Measurements from ENCODE around the gene FKBP8. TPM values are rescaled to one million over a fixed set of nuclear protein-coding genes. Genes with fewer than 3 reads are reported as not detected.
"Not testable (repeated sequence)": the region's sequence is repeated elsewhere in the genome, so short reads cannot be mapped to it uniquely, and the experiment has no call there.

Gene FKBP8
- polyA plus RNA-seq (2013, experiment 1 of 4) = 301 TPM
- 303 TPM for polyA plus RNA-seq (2013, experiment 2 of 4)
- polyA plus RNA-seq (2013, experiment 3 of 4) = 205 TPM
- polyA plus RNA-seq (2013, experiment 4 of 4) = 220 TPM

DNA sequence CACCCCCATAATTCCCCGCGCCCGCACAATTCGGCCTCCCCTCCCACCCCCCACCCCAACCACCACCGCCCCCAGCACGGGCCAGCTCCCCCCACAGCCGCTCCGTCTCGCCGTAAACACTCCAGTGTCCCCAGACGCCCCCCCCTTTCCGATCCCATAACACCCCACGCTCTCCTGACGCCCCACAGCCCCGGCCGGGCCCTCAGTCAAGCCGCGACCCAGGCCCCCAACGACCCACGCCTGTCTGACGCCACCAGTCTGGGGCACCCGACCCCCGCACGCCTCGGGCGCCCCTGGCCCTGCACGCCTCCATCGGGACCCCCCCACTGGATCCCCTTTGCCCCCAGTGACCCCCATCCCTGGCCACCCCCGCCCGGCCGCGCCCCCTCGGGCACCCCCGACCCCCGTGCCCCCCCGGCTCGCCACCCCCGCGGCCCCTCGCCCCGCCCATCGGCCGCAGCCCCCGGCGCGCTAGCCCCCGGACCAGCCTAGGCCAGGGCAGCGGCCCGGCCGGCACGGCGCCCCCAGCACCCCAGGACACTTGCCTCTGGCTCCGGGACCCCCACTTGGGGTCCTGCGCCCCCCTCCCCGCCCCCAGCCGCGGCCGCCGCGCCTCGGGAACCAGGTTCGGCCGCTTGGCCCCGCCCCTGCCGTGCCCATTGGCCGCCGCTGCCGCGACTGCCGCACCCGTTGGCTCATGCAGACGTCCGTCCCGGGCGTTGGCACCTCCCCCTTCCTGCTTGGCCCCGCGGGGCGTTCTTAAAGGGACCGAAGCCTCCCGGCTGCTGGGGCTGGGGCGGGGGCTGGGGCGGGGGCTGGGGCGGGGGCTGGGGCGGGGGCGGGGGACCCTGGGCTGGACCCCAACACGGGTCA, at the start of gene FKBP8:
Gene FKBP8, minus strand, starts transcription at position 633 of the 873 bp plus-strand sequence. CDS start 1,603 bp downstream, outside the sequence.
- Histone ChIP-seq H3K9me3 (ENCODE audit: control insufficient read depth, low read length) (no peaks in the 10 kb centered on the region), H3K27ac (ENCODE audit: insufficient read depth, low read depth, low read length, poor library complexity, severe bottlenecking) (no peak within 1 kb of the TSS), H3K4me3 (ENCODE audit: insufficient read depth, low read depth, low read length) (peak within 1 kb of the TSS; percentile 47), H3K36me3 (ENCODE audit: control insufficient read depth, insufficient read depth, low read length) (peaks cover 22% of the 10 kb centered on the region), H3K4me1 (ENCODE audit: control insufficient read depth, insufficient read depth, low read length) (no peaks in the 10 kb centered on the region), H3K27me3 (ENCODE audit: control insufficient read depth, insufficient read depth, low read length, poor library complexity, severe bottlenecking) (no peaks in the 10 kb centered on the region)
- WGBS, 2 experiments = 0% methylated on average over 81 of the region's 86 CpGs

DNA sequence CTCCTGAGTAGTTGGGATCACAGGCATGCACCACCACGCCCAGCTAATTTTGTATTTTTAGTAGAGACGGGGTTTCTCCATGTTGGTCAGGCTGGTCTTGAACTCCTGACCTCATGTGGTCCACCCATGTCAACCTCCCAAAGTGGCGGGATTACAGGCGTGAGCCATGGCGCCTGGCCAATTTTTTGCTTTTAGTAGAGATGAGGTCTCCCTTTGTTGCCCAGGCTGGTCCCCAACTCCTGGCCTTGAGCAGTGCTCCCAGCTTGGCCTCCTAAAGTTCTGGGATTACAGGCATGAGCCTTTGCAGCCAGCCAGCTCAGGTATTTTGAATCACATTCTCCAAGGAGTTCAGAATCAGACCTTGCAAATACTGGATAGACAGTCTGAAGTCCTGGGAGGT, 49.4 kb upstream of the FKBP8 start:
- H3K4me3 ChIP-seq (ENCODE audit: insufficient read depth, low read depth, low read length); H3K36me3 ChIP-seq (ENCODE audit: control insufficient read depth, insufficient read depth, low read length); H3K27ac ChIP-seq (ENCODE audit: insufficient read depth, low read depth, low read length, poor library complexity, severe bottlenecking); H3K9me3 ChIP-seq (ENCODE audit: control insufficient read depth, low read length): not testable (repeated sequence)
- WGBS, 2 experiments = 86 to 91% methylated on average over 5 of the region's 5 CpGs
- peaks cover 13% of the 10 kb centered on the region for H3K4me1 ChIP-seq (ENCODE audit: control insufficient read depth, insufficient read depth, low read length)
- H3K27me3 ChIP-seq (ENCODE audit: control insufficient read depth, insufficient read depth, low read length, poor library complexity, severe bottlenecking) = peaks cover 25% of the 10 kb centered on the region

GRCh38 chr19:18591735-18592385, 48.5 kb upstream of the FKBP8 start:
- Histone ChIP-seq H3K27ac (ENCODE audit: insufficient read depth, low read depth, low read length, poor library complexity, severe bottlenecking) (no peak overlapping the region), H3K9me3 (ENCODE audit: control insufficient read depth, low read length) (no peaks in the 10 kb centered on the region), H3K27me3 (ENCODE audit: control insufficient read depth, insufficient read depth, low read length, poor library complexity, severe bottlenecking) (peaks cover 25% of the 10 kb centered on the region), H3K4me3 (ENCODE audit: insufficient read depth, low read depth, low read length) (no peak overlapping the region), H3K4me1 (ENCODE audit: control insufficient read depth, insufficient read depth, low read length) (peaks cover 13% of the 10 kb centered on the region), H3K36me3 (ENCODE audit: control insufficient read depth, insufficient read depth, low read length) (no peaks in the 10 kb centered on the region)
- 95 to 96% methylated on average over 22 of the region's 22 CpGs for WGBS, 2 experiments

DNA sequence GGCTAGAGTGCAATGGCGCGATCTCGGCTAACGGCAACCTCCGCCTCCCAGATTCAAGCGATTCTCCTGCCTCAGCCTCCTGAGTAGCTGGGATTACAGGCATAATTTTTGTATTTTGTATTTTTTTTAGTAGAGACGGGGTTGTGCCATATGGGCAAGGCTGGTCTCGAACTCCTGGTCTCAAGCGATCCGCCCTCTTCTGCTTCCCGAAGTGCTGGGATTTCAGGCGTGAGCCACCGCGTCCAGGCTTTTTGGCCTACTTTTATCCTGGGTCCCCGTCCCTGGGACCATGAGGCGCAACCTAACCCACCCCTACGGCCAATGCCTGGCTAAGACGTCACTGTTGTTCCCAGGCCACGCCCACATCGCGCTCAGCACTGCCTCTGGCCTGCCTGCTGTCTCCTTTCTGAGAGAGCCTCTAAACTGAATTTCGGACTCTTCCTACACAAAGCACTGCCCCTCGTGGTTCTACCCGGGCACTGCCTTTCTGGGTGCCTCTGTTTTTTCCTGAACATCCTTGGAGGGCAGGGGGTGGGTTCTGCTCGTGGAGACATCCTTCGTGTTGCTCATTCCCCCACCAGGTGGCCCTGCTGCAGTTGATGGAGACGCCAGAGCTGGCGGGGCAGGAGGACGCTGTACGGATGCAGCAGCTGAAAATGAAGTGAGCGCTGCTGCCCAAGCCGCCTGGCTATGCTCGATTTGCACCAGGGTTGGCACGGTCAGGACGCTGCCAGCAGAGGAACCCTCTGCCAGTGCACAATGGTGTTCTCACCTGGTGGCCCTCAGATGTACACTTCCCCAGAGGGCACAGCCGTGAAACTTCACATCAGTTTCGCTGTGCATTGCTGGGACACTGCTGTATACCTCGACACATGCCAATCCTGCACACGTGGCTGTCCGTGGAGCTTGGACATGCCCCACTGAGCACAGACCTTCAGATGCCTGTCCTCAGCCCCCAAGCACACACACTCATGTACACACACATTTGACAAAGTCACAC, 47.2 kb upstream of the FKBP8 start:
- Histone ChIP-seq H3K4me1 (ENCODE audit: control insufficient read depth, insufficient read depth, low read length) (peaks cover 13% of the 10 kb centered on the region), H3K27ac (ENCODE audit: insufficient read depth, low read depth, low read length, poor library complexity, severe bottlenecking) (peak overlapping the region; percentile 91), H3K27me3 (ENCODE audit: control insufficient read depth, insufficient read depth, low read length, poor library complexity, severe bottlenecking) (peaks cover 20% of the 10 kb centered on the region), H3K36me3 (ENCODE audit: control insufficient read depth, insufficient read depth, low read length) (no peaks in the 10 kb centered on the region), H3K9me3 (ENCODE audit: control insufficient read depth, low read length) (no peaks in the 10 kb centered on the region), H3K4me3 (ENCODE audit: insufficient read depth, low read depth, low read length) (peak overlapping the region; percentile 93)
- 27 to 29% methylated on average over 40 of the region's 40 CpGs for WGBS, 2 experiments

- WGBS, 2 experiments = 0% methylated on average over 52 of the region's 52 CpGs
- Histone ChIP-seq H3K36me3 (ENCODE audit: control insufficient read depth, insufficient read depth, low read length) (no peaks in the 10 kb centered on the region), H3K4me1 (ENCODE audit: control insufficient read depth, insufficient read depth, low read length) (peaks cover 5% of the 10 kb centered on the region), H3K9me3 (ENCODE audit: control insufficient read depth, low read length) (no peaks in the 10 kb centered on the region), H3K27me3 (ENCODE audit: control insufficient read depth, insufficient read depth, low read length, poor library complexity, severe bottlenecking) (peaks cover 11% of the 10 kb centered on the region), H3K27ac (ENCODE audit: insufficient read depth, low read depth, low read length, poor library complexity, severe bottlenecking) (peak overlapping the region; percentile 91), H3K4me3 (ENCODE audit: insufficient read depth, low read depth, low read length) (peak overlapping the region; percentile 93)
Measured at GRCh38 chr19:18589380-18590272, 46.3 kb upstream of the FKBP8 start.

- Histone ChIP-seq H3K27me3 (ENCODE audit: control insufficient read depth, insufficient read depth, low read length, poor library complexity, severe bottlenecking) (peaks cover 12% of the 10 kb centered on the region), H3K36me3 (ENCODE audit: control insufficient read depth, insufficient read depth, low read length) (no peaks in the 10 kb centered on the region), H3K4me1 (ENCODE audit: control insufficient read depth, insufficient read depth, low read length) (peaks cover 5% of the 10 kb centered on the region), H3K4me3 (ENCODE audit: insufficient read depth, low read depth, low read length) (peak within 1 kb of the TSS; percentile 93), H3K9me3 (ENCODE audit: control insufficient read depth, low read length) (no peaks in the 10 kb centered on the region), H3K27ac (ENCODE audit: insufficient read depth, low read depth, low read length, poor library complexity, severe bottlenecking) (peak within 1 kb of the TSS; percentile 91)
- WGBS, 2 experiments = 0 to 1% methylated on average over 72 of the region's 72 CpGs
Measured at GRCh38 chr19:18588611-18589379, 45.4 kb upstream of the FKBP8 start, which contains the start of gene REX1BD. TSS of gene REX1BD (plus strand) at chr19:18588798. CDS start at chr19:18588802, 4 bp downstream.

DNA sequence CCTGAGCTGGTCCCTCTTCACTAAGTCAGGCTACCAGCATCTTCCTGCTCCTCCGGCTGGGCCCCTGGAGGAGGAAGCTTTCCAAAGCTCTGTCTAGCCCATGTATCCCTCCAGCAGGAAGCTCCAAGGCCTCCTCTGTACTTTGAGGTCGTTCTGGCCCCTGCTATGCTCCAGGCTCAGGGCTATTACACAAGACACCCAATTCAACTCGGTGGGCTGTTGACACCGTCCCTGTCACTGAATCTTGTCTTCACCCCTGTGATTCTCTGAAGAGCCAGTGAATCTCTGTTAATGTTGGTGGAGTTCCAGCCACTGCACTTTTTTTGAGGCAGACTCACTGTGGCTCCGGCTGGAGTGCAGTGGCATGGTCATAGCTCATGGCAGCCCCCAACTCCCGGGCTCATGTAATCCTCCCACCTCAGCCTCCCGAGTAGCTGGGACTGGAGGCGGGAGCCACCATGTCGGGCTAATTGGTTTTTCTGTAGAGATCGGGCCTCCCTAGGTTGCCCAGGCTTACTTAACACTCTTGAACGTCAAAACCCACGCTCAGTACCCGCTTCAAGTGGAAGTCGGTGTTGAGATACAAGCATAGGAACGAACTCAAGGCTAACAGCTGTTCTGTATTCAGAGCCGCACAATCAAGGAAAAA, 44.7 kb upstream of the FKBP8 start:
- H3K4me3 ChIP-seq (ENCODE audit: insufficient read depth, low read depth, low read length) = peak overlapping the region; percentile 93
- peaks cover 5% of the 10 kb centered on the region for H3K27me3 ChIP-seq (ENCODE audit: control insufficient read depth, insufficient read depth, low read length, poor library complexity, severe bottlenecking)
- H3K36me3 ChIP-seq (ENCODE audit: control insufficient read depth, insufficient read depth, low read length) = no peaks in the 10 kb centered on the region
- no peaks in the 10 kb centered on the region for H3K4me1 ChIP-seq (ENCODE audit: control insufficient read depth, insufficient read depth, low read length)
- no peaks in the 10 kb centered on the region for H3K9me3 ChIP-seq (ENCODE audit: control insufficient read depth, low read length)
- H3K27ac ChIP-seq (ENCODE audit: insufficient read depth, low read depth, low read length, poor library complexity, severe bottlenecking) = peak overlapping the region; percentile 36
- WGBS, 2 experiments = 60 to 62% methylated on average over 16 of the region's 16 CpGs

DNA sequence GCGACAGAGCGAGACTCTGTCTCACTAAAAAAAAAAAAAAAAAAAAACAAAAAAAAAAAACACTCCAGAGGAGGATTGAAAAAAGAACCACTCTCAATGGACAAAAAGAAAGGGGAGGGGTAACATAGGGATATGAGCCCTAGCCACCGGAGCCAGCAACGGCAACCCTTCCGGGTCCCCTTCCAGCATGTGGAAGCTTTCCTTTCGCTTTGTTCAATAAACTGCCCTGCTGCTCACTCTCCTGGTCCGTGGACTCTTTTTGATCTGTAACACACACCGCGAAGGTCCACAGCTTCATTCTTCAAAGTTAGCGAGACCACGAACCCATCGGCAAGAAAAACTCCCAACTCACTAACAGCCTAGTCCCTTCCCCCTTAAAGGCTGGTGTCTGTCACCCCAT, 44.2 kb upstream of the FKBP8 start:
- peaks cover 4% of the 10 kb centered on the region for H3K27me3 ChIP-seq (ENCODE audit: control insufficient read depth, insufficient read depth, low read length, poor library complexity, severe bottlenecking)
- H3K36me3 ChIP-seq (ENCODE audit: control insufficient read depth, insufficient read depth, low read length) = no peaks in the 10 kb centered on the region
- H3K27ac ChIP-seq (ENCODE audit: insufficient read depth, low read depth, low read length, poor library complexity, severe bottlenecking) = no peak overlapping the region
- H3K4me3 ChIP-seq (ENCODE audit: insufficient read depth, low read depth, low read length) = no peak overlapping the region
- H3K9me3 ChIP-seq (ENCODE audit: control insufficient read depth, low read length) = no peaks in the 10 kb centered on the region
- WGBS, 2 experiments = 93 to 95% methylated on average over 10 of the region's 12 CpGs
- H3K4me1 ChIP-seq (ENCODE audit: control insufficient read depth, insufficient read depth, low read length) = no peaks in the 10 kb centered on the region
